Astrocyte of the cerebellum (primary cell): Measurements from ENCODE around the gene TNFAIP8L2.
A peak's percentile ranks its signal among the peaks of the same experiment; 100 is the strongest.
"Not testable (repeated sequence)": the region's sequence is repeated elsewhere in the genome, so short reads cannot be mapped to it uniquely, and the experiment has no call there.

Source experiments
- DNase-seq: peaks from one replicate; pipeline ENCODE4 v3.0.0-alpha.2; 2011; ENCODE audit warnings: low read depth
- H3K4me3 ChIP-seq: 2 replicates; pipeline ENCODE4 v1.5.1; 2011; ENCODE audit warnings: mild to moderate bottlenecking, low read depth, low read length, moderate library complexity
- CTCF ChIP-seq: IDR thresholded peaks from 2 replicates; pipeline ENCODE4 v1.5.1; 2012; ENCODE audit warnings: low read length, low read depth, moderate library complexity, mild to moderate bottlenecking; ENCODE audit errors: missing control alignments
- in situ Hi-C: cut with HindIII; loops from 2 replicates; pipeline ENCODE4 v1.10.0; 2017; ENCODE audit warnings: low sequenced_read_pairs

TNFAIP8L2 gene

GRCh38 chr1:151184211-151184610 lies 27.8 kb downstream of the TNFAIP8L2 start:
- H3K4me3 ChIP-seq = no peak overlapping the region
- DNase-seq = no peak
- no peak for TF ChIP-seq CTCF
- in situ Hi-C loops = no loop called here

- DNase-seq = no peak
Measured at GRCh38 chr1:151187205-151187604, 30.8 kb downstream of the TNFAIP8L2 start.

GRCh38 chr1:151188667-151189066 lies 32.2 kb downstream of the TNFAIP8L2 start:
- peak overlapping the region; percentile 91 for H3K4me3 ChIP-seq
- in situ Hi-C loops, DNase-seq: not testable (repeated sequence)

More at GRCh38 chr1:151187205-151187604, 30.8 kb downstream of the TNFAIP8L2 start:
- in situ Hi-C loops = no loop called here
- TF ChIP-seq CTCF = no peak
- no peak overlapping the region for H3K4me3 ChIP-seq

- in situ Hi-C loops = no loop called here
- no peak for TF ChIP-seq CTCF
- peak within 1 kb of the TSS; percentile 91 for H3K4me3 ChIP-seq
- DNase-seq = peak; percentile 68
Measured at GRCh38 chr1:151189637-151190445, 33.4 kb downstream of the TNFAIP8L2 start, which contains the start of gene VPS72. Gene VPS72 (minus strand): TSS chr1:151190197. CDS start chr1:151190121, 76 bp downstream.

- in situ Hi-C loops = no loop called here
- DNase-seq = no peak
- no peak overlapping the region for H3K4me3 ChIP-seq
- no peak for TF ChIP-seq CTCF
Measured at GRCh38 chr1:151192047-151192446, 35.6 kb downstream of the TNFAIP8L2 start.

GRCh38 chr1:151193304-151193703 lies 36.9 kb downstream of the TNFAIP8L2 start:
- in situ Hi-C loops = no loop called here
- no peak for TF ChIP-seq CTCF

GRCh38 chr1:151193856-151194255 lies 37.4 kb downstream of the TNFAIP8L2 start:
- no peak for DNase-seq
- H3K4me3 ChIP-seq = no peak overlapping the region
- TF ChIP-seq CTCF = no peak
- in situ Hi-C loops = no loop called here

More at GRCh38 chr1:151193304-151193703, 36.9 kb downstream of the TNFAIP8L2 start:
- DNase-seq = no peak
- no peak overlapping the region for H3K4me3 ChIP-seq

GRCh38 chr1:151194894-151195594 lies 38.6 kb downstream of the TNFAIP8L2 start:
- DNase-seq = peak; percentile 66

More at GRCh38 chr1:151194894-151195594, 38.6 kb downstream of the TNFAIP8L2 start:
- H3K4me3 ChIP-seq, in situ Hi-C loops: not testable (repeated sequence)
